Panc1 (cell line): ENCODE data around the gene ADRM1.

Experiments
- CTCF ChIP-seq: fragments of 450-650 bp; IDR thresholded peaks from 2 replicates; pipeline ENCODE4 v1.5.1; 2017; ENCODE audit warnings: mild to moderate bottlenecking
- SIN3A ChIP-seq: IDR thresholded peaks from 2 replicates; pipeline ENCODE4 v1.6.1; 2012; ENCODE audit warnings: low read depth, mild to moderate bottlenecking, low read length, moderate library complexity, borderline replicate concordance; ENCODE audit not compliant: insufficient read depth
- TCF7L2 ChIP-seq: IDR thresholded peaks from 2 replicates; pipeline ENCODE4 v1.6.1; 2011; ENCODE audit warnings: mild to moderate bottlenecking, low read depth, low read length, inconsistent platforms

- TF ChIP-seq CTCF (no peak), SIN3A (no peak), TCF7L2 (no peak)
Measured at GRCh38 chr20:62284448-62284847, 18.3 kb upstream of the ADRM1 start.
